Left cardiac atrium (tissue), 4 donors: ENCODE data around the gene LMF2. TPM values are rescaled to one million over a fixed set of nuclear protein-coding genes. Genes with fewer than 3 reads are reported as not detected.

ENCODE experiments used
- ATAC-seq, 2 donors: fragments of 200-7000 bp; cut with Tn5 transposase; one replicate each; pipeline ENCODE4 v1.9.1; 2020; ENCODE audit warnings: mild to moderate bottlenecking in 2 of 2, moderate library complexity in 2 of 2
- DNase-seq: peaks from one replicate; pipeline ENCODE4 v3.0.0-alpha.2; 2020
- intact Hi-C, 2 donors: fragments of 100-400 bp; cut with DNase I; formaldehyde crosslinking; loops; one replicate each; pipeline versions ENCODE4 v1.14.1 to v1.15.1; 2022 to 2023
- total RNA-seq, 2 donors: library from RNA; stranded (reverse); fragmentation: NEBNext Ultra II Directional; extraction: Animal tissue kit (Norgen Biotek cat#: 25700); gene quantifications; one replicate each; pipeline ENCODE4 v1.2.1, GENCODE V29; 2021
- donor health status: DM: no; HTN: yes; CAD: no.
- donor health status: DM: no; HTN: yes; CAD: no; lungs with severe emphysema.
- donor health status: DM: yes; HTN: yes; CAD: no.
- donor health status: Dilated cardiomyopathy.

Gene LMF2
- total RNA-seq, 2 donors from 2014 or later, result 35.4 to 37.6 TPM

DNA sequence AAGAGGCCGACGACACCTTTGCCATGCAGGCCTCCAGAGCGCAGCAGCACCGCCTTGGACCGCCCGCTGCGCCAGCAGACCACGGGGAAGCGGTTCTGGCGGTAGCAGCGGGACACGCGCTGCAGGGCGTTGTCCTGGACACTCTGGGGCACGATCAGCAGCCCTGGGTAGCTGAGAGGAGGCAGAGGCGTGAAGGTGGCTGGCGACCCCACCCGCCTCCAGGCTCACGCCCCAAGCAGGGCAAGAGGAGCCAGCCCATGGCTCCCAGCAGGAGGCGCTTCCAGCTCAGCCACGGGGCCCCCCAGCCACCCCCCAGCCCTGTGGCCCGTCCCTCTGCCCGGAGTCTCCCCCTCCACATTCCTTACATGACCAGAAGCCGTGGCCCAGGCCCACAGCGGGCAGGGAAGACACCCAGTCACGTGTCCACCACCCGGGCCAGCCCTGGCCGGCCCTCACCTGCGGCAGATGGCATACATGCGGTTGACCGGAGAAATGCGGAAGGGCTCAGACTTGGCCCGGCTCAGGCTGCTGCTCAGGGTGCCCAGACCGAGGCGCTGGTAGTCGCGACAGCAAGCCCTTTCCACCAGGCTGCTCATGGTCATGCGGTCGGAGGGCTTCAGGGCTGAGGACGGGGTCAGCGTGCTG is 47.9 kb downstream of the LMF2 start:
- intact Hi-C loops, result no loop called here
- no peak for DNase-seq
- ATAC-seq, result no peak

GRCh38 chr22:50459016-50459415 is 48.5 kb downstream of the LMF2 start:
- intact Hi-C loops, result no loop called here
- ATAC-seq, result no peak
- DNase-seq, result no peak

DNA sequence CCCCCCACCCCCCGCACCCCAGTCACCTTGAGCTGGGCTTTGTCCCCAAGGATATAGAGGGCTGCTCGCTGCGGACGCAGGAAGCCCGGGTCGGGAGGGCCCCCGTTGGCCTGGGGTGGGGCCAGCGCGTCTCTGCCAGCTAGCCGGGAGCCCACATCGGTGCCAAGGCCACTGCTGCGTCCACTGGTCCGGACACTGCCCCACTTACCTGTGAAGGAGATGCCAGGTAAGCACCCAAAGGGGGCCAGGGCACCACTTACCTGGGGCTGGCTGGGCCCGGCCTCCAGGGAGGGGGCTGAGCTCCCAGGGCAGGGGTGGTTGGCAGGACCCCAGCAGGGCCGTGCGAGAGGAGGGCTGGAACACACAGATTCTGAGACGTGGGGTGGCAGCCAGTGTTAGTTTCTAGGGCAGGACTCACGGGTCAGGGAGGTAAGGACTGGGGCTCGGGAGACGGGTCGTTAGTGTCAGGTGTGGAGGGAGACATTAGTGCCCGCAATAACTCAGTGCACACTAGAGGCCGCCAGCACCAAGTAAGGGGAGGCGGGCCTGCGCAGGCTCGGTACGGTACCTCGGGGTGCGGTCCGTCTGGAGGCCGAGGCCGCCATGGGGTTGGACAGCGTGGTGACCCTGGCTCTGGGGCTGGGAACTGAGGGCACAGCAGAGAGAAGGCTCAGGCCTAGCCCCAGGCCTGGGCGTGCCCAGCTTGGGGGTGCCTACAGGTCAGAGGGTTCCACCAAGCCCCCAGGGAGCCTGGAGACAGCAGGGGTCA is 50.9 kb downstream of the LMF2 start:
- intact Hi-C loops, result no loop called here
- ATAC-seq, result no peak
- no peak for DNase-seq

GRCh38 chr22:50456026-50456425 is 51.5 kb downstream of the LMF2 start:
- intact Hi-C loops, result no loop called here
- ATAC-seq (no peak), DNase-seq (no peak)

DNA sequence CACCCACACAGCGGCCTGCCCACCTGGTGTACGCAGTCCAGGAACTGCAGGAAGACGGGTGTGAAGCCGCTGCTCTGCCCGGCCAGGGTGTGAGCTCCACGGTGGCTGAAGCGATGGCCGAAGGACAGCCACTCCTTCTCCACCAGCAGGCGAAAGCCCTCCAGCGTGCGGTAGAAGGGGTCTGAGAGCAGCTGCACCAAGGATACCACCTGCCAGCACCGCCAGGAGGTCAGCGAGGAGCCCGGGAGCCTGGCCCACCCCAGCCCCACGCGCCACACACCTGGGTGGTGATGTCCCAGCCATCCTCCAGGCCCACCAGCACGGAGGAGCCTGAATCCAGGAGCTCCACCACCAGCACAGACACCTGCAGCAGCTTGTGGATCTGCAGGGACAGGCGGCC is 52.3 kb downstream of the LMF2 start:
- ATAC-seq (no peak), DNase-seq (no peak)
- intact Hi-C loops, result no loop called here

- DNase-seq, result no peak
- intact Hi-C loops, result no loop called here
- ATAC-seq, result no peak
Measured at GRCh38 chr22:50454556-50455075, 52.9 kb downstream of the LMF2 start.

Other genes starting within 250 kb of the LMF2 start
- gene MAPK12, start 246.0 kb downstream of the LMF2 start, total RNA-seq, result 10 to 100 TPM; 13.2 to 14.7 TPM
- 10 to 100 TPM; 13.3 to 15.4 TPM for gene MAPK11, start 237.3 kb downstream of the LMF2 start, total RNA-seq
- gene PLXNB2, start 200.1 kb downstream of the LMF2 start, total RNA-seq, result 10 to 100 TPM; 76.2 to 91.5 TPM
- 1 to 10 TPM; 2.4 TPM for gene DENND6B, start 180.7 kb downstream of the LMF2 start, total RNA-seq
- gene PPP6R2, start 164.4 kb downstream of the LMF2 start, total RNA-seq, result 10 to 100 TPM; 40.6 to 46.2 TPM
- gene SBF1, start 32.7 kb downstream of the LMF2 start, total RNA-seq, result 10 to 100 TPM; 44.9 to 54.4 TPM
- gene ADM2, start 26.2 kb downstream of the LMF2 start, total RNA-seq, result under 1 TPM; 0.15 to 0.52 TPM
- gene MIOX, start 20.8 kb downstream of the LMF2 start, total RNA-seq, result not detected
- 10 to 100 TPM; 29.8 to 32.7 TPM for gene NCAPH2, start 522 bp upstream of the LMF2 start, total RNA-seq
- gene SCO2, start 17.9 kb upstream of the LMF2 start, total RNA-seq, result 1 to 10 TPM in 1 of 2 donors, not detected in 1; 1.3 TPM
- gene TYMP, start 22.3 kb upstream of the LMF2 start, total RNA-seq, result 10 to 100 TPM; 27.9 to 67.1 TPM
- under 1 TPM in 1 of 2 donors, not detected in 1; 0.15 TPM for gene KLHDC7B, start 38.2 kb upstream of the LMF2 start, total RNA-seq
- gene SYCE3, start 55.2 kb upstream of the LMF2 start, total RNA-seq, result not detected
- 100 to 1,000 TPM; 201 to 269 TPM for gene CPT1B, start 70.7 kb upstream of the LMF2 start, total RNA-seq
- 10 to 100 TPM; 31.6 to 35.3 TPM for gene CHKB, start 75.1 kb upstream of the LMF2 start, total RNA-seq
- gene MAPK8IP2, start 93.1 kb upstream of the LMF2 start, total RNA-seq, result 1 to 10 TPM in 1 of 2 donors, under 1 TPM in 1; 0.42 to 1.1 TPM
- 10 to 100 TPM; 27.0 to 32.5 TPM for gene ARSA, start 120.5 kb upstream of the LMF2 start, total RNA-seq
- gene SHANK3, start 165.1 kb upstream of the LMF2 start, total RNA-seq, result 10 to 100 TPM; 19.5 to 34.1 TPM
- gene ACR, start 230.5 kb upstream of the LMF2 start, total RNA-seq, result 1 to 10 TPM in 1 of 2 donors, not detected in 1; 1.5 TPM